Rectal smooth muscle tissue (tissue), 1 donor: Measurements from ENCODE around the gene DNAJC1.

Experiments
- H3K27ac ChIP-seq: one replicate; pipeline ENCODE4 v1.7.0; 2013; ENCODE audit warnings: low read depth, low read length, inconsistent platforms
- H3K27me3 ChIP-seq: one replicate; pipeline ENCODE4 v1.7.0; 2013; ENCODE audit warnings: low read length; ENCODE audit not compliant: control insufficient read depth, insufficient read depth
- H3K36me3 ChIP-seq: one replicate; pipeline ENCODE4 v1.7.0; 2013; ENCODE audit warnings: low read length; ENCODE audit not compliant: control insufficient read depth, insufficient read depth
- H3K4me1 ChIP-seq: one replicate; pipeline ENCODE4 v1.7.0; 2013; ENCODE audit warnings: low read length; ENCODE audit not compliant: control insufficient read depth, insufficient read depth
- H3K4me3 ChIP-seq: one replicate; pipeline ENCODE4 v1.7.0; 2013; ENCODE audit warnings: low read length
- H3K9ac ChIP-seq: one replicate; pipeline ENCODE4 v1.7.0; 2013; ENCODE audit warnings: low read length

The DNAJC1 gene

GRCh38 chr10:21995557-21995956 is 8.0 kb downstream of the DNAJC1 start:
- Histone ChIP-seq H3K9ac (no peak overlapping the region), H3K36me3 (no peaks in the 10 kb centered on the region), H3K27ac (no peak overlapping the region), H3K4me1 (peaks cover 3% of the 10 kb centered on the region), H3K4me3 (no peak overlapping the region), H3K27me3 (no peaks in the 10 kb centered on the region)

- H3K36me3 ChIP-seq: no peaks in the 10 kb centered on the region
- H3K4me3 ChIP-seq: no peak overlapping the region
- peaks cover 3% of the 10 kb centered on the region for H3K4me1 ChIP-seq
- no peak overlapping the region for H3K9ac ChIP-seq
- H3K27me3 ChIP-seq: no peaks in the 10 kb centered on the region
- no peak overlapping the region for H3K27ac ChIP-seq
Measured at GRCh38 chr10:21993360-21994001, 10.0 kb downstream of the DNAJC1 start.

- H3K27me3 ChIP-seq: no peaks in the 10 kb centered on the region
- H3K4me1 ChIP-seq: peaks cover 3% of the 10 kb centered on the region
- no peak overlapping the region for H3K27ac ChIP-seq
- H3K9ac ChIP-seq: no peak overlapping the region
- no peaks in the 10 kb centered on the region for H3K36me3 ChIP-seq
- H3K4me3 ChIP-seq: no peak overlapping the region
Measured at GRCh38 chr10:21991785-21992184, 11.7 kb downstream of the DNAJC1 start.

GRCh38 chr10:21990449-21990848 is 13.1 kb downstream of the DNAJC1 start:
- Histone ChIP-seq H3K27ac (no peak overlapping the region), H3K27me3 (no peaks in the 10 kb centered on the region), H3K4me1 (no peaks in the 10 kb centered on the region)

GRCh38 chr10:21989453-21990154 is 13.9 kb downstream of the DNAJC1 start:
- Histone ChIP-seq H3K36me3 (no peaks in the 10 kb centered on the region), H3K4me1 (no peaks in the 10 kb centered on the region), H3K27me3 (no peaks in the 10 kb centered on the region), H3K4me3 (no peak overlapping the region), H3K9ac (no peak overlapping the region), H3K27ac (no peak overlapping the region)

More at GRCh38 chr10:21990449-21990848, 13.1 kb downstream of the DNAJC1 start:
- no peak overlapping the region for H3K9ac ChIP-seq
- no peaks in the 10 kb centered on the region for H3K36me3 ChIP-seq
- no peak overlapping the region for H3K4me3 ChIP-seq

GRCh38 chr10:21985541-21985940 is 18.0 kb downstream of the DNAJC1 start:
- Histone ChIP-seq H3K4me1 (no peaks in the 10 kb centered on the region), H3K36me3 (no peaks in the 10 kb centered on the region), H3K9ac (no peak overlapping the region), H3K4me3 (no peak overlapping the region), H3K27ac (no peak overlapping the region), H3K27me3 (no peaks in the 10 kb centered on the region)

GRCh38 chr10:21981118-21981517 is 22.4 kb downstream of the DNAJC1 start:
- H3K27ac ChIP-seq: no peak overlapping the region
- H3K9ac ChIP-seq: no peak overlapping the region
- no peak overlapping the region for H3K4me3 ChIP-seq
- H3K4me1 ChIP-seq: no peaks in the 10 kb centered on the region
- no peaks in the 10 kb centered on the region for H3K36me3 ChIP-seq
- H3K27me3 ChIP-seq: no peaks in the 10 kb centered on the region

GRCh38 chr10:21980691-21981090 is 22.8 kb downstream of the DNAJC1 start:
- Histone ChIP-seq H3K9ac (no peak overlapping the region), H3K4me3 (no peak overlapping the region), H3K4me1 (no peaks in the 10 kb centered on the region), H3K36me3 (no peaks in the 10 kb centered on the region), H3K27ac (no peak overlapping the region), H3K27me3 (no peaks in the 10 kb centered on the region)

GRCh38 chr10:21978191-21978862 is 25.2 kb downstream of the DNAJC1 start:
- no peak overlapping the region for H3K27ac ChIP-seq
- H3K9ac ChIP-seq: no peak overlapping the region
- H3K36me3 ChIP-seq: no peaks in the 10 kb centered on the region
- no peaks in the 10 kb centered on the region for H3K4me1 ChIP-seq
- H3K4me3 ChIP-seq: no peak overlapping the region
- H3K27me3 ChIP-seq: no peaks in the 10 kb centered on the region

GRCh38 chr10:21976739-21977138 is 26.8 kb downstream of the DNAJC1 start:
- H3K27me3 ChIP-seq: no peaks in the 10 kb centered on the region

GRCh38 chr10:21976280-21976679 is 27.2 kb downstream of the DNAJC1 start:
- no peaks in the 10 kb centered on the region for H3K27me3 ChIP-seq
- H3K4me3 ChIP-seq: no peak overlapping the region
- no peaks in the 10 kb centered on the region for H3K4me1 ChIP-seq
- no peak overlapping the region for H3K9ac ChIP-seq
- no peaks in the 10 kb centered on the region for H3K36me3 ChIP-seq
- H3K27ac ChIP-seq: no peak overlapping the region

More at GRCh38 chr10:21976739-21977138, 26.8 kb downstream of the DNAJC1 start:
- H3K9ac ChIP-seq: no peak overlapping the region
- no peak overlapping the region for H3K4me3 ChIP-seq
- no peaks in the 10 kb centered on the region for H3K4me1 ChIP-seq
- H3K36me3 ChIP-seq: no peaks in the 10 kb centered on the region
- no peak overlapping the region for H3K27ac ChIP-seq

GRCh38 chr10:21975378-21975990 is 28.0 kb downstream of the DNAJC1 start:
- Histone ChIP-seq H3K4me3 (no peak overlapping the region), H3K36me3 (no peaks in the 10 kb centered on the region), H3K9ac (no peak overlapping the region), H3K27me3 (no peaks in the 10 kb centered on the region), H3K4me1 (no peaks in the 10 kb centered on the region), H3K27ac (no peak overlapping the region)
